Thoracic aorta (tissue), 2 donors: ENCODE data around the gene PAN3. TPM values are rescaled to one million over a fixed set of nuclear protein-coding genes. Genes with fewer than 3 reads are reported as not detected.
"Not testable (repeated sequence)": the region's sequence is repeated elsewhere in the genome, so short reads cannot be mapped to it uniquely, and the experiment has no call there.

ENCODE experiments used
- ATAC-seq: fragments of 150-250 bp; one replicate; pipeline ENCODE4 v1.8.0; 2017; ENCODE audit warnings: low read depth; ENCODE audit not compliant: insufficient number of reproducible peaks, low FRiP score
- DNase-seq: peaks from one replicate; pipeline ENCODE4 v3.0.0-alpha.2; 2020; ENCODE audit warnings: low spot score
- H3K27ac ChIP-seq, 2 donors: fragments of 200-600 bp; sonication (generic); 1 replicate in 1 of 2; 2 replicates in 1 of 2; pipeline ENCODE4 v1.5.1; 2016; ENCODE audit warnings: mild to moderate bottlenecking in 2 of 2, moderate library complexity in 2 of 2
- H3K27me3 ChIP-seq: fragments of 200-600 bp; sonication (generic); replicated peaks from 2 replicates; pipeline ENCODE4 v1.6.0; 2016; ENCODE audit warnings: mild to moderate bottlenecking; ENCODE audit not compliant: insufficient read depth
- H3K36me3 ChIP-seq: fragments of 200-600 bp; sonication (generic); one replicate; pipeline ENCODE4 v1.5.1; 2016
- H3K4me1 ChIP-seq, 2 donors: fragments of 200-600 bp; sonication (generic); 1 replicate in 1 of 2; 2 replicates in 1 of 2; pipeline versions ENCODE4 v1.5.1 to v1.6.0; 2016; ENCODE audit warnings: low read depth in 2 of 2, mild to moderate bottlenecking in 1 of 2; ENCODE audit not compliant: control insufficient read depth in 1 of 2
- H3K4me3 ChIP-seq: fragments of 200-600 bp; sonication (generic); 2 replicates; pipeline ENCODE4 v1.5.1; 2016; ENCODE audit warnings: mild to moderate bottlenecking
- H3K9me3 ChIP-seq: fragments of 200-600 bp; sonication (generic); 2 replicates; pipeline ENCODE4 v1.5.1; 2016
- CTCF ChIP-seq: fragments of 200-600 bp; sonication (generic); IDR thresholded peaks from one replicate; pipeline ENCODE4 v1.5.1; 2019; ENCODE audit warnings: antibody characterized with exemption
- total RNA-seq, 2 donors: library from RNA; depleted of rRNA; stranded (reverse); fragments of >200 nt; gene quantifications; one replicate each; pipeline versions ENCODE4 v1.1.0 to v1.2.3, GENCODE V29; 2016

PAN3 gene
- total RNA-seq, 2 donors from 2014 or later: 33.3 to 45.3 TPM

- no peak for TF ChIP-seq CTCF
- H3K27me3 ChIP-seq: no peaks in the 10 kb centered on the region
- H3K4me1 ChIP-seq: peaks cover 4 to 32% of the 10 kb centered on the region in 2 donors
- H3K4me3 ChIP-seq: peak overlapping the region; percentile 88
- ATAC-seq: no peak
- no peaks in the 10 kb centered on the region for H3K9me3 ChIP-seq
- no peak for DNase-seq
- no peak overlapping the region for H3K27ac ChIP-seq
- no peaks in the 10 kb centered on the region for H3K36me3 ChIP-seq
These were observed 1.4 kb upstream of the PAN3 start for GRCh38 chr13:28136916-28137315.

GRCh38 chr13:28137596-28137995 is 749 bp upstream of the PAN3 start:
- no peak for DNase-seq
- TF ChIP-seq CTCF: no peak
- no peak for ATAC-seq

GRCh38 chr13:28138756-28139470 is 568 bp downstream of the PAN3 start:
- Histone ChIP-seq H3K4me3 (peak overlapping the region; percentile 88), H3K36me3 (no peaks in the 10 kb centered on the region), H3K9me3 (no peaks in the 10 kb centered on the region), H3K27ac (peak overlapping the region; percentile 90 to 95), H3K27me3 (no peaks in the 10 kb centered on the region), H3K4me1 (peaks cover 4 to 37% of the 10 kb centered on the region in 2 donors)
- no peak for TF ChIP-seq CTCF
- ATAC-seq (peak; percentile 34), DNase-seq (peak; percentile 62)

More at GRCh38 chr13:28137596-28137995, 749 bp upstream of the PAN3 start:
- no peaks in the 10 kb centered on the region for H3K36me3 ChIP-seq
- peak overlapping the region; percentile 90 to 95 for H3K27ac ChIP-seq
- H3K4me3 ChIP-seq: peak overlapping the region; percentile 88
- no peaks in the 10 kb centered on the region for H3K9me3 ChIP-seq
- H3K27me3 ChIP-seq: no peaks in the 10 kb centered on the region
- H3K4me1 ChIP-seq: peaks cover 4 to 37% of the 10 kb centered on the region in 2 donors

- Histone ChIP-seq H3K4me1 (peaks cover 4 to 37% of the 10 kb centered on the region in 2 donors), H3K27me3 (no peaks in the 10 kb centered on the region), H3K4me3 (peak overlapping the region; percentile 88), H3K9me3 (no peaks in the 10 kb centered on the region), H3K36me3 (no peaks in the 10 kb centered on the region), H3K27ac (no peak overlapping the region)
- no peak for ATAC-seq
- DNase-seq: no peak
- no peak for TF ChIP-seq CTCF
These were observed 2.2 kb downstream of the PAN3 start for GRCh38 chr13:28140433-28141125.

GRCh38 chr13:28141542-28141941 is 3.2 kb downstream of the PAN3 start:
- not testable (repeated sequence) for H3K9me3 ChIP-seq, H3K4me3 ChIP-seq, H3K27me3 ChIP-seq, DNase-seq, H3K27ac ChIP-seq, H3K36me3 ChIP-seq, ATAC-seq
- H3K4me1 ChIP-seq: peaks cover 4 to 37% of the 10 kb centered on the region in 2 donors
